Sigmoid colon (tissue), 7 donors: ENCODE results near the gene ADGRG6. TPM values are rescaled to one million over a fixed set of nuclear protein-coding genes. Genes with fewer than 3 reads are reported as not detected.

Source experiments
- DNase-seq: peaks from one replicate; pipeline ENCODE4 v3.0.0-alpha.2; 2019
- H3K27ac ChIP-seq, 4 donors: fragments of 200-600 bp; sonication (generic); one replicate each; pipeline ENCODE4 v1.5.1; 2016 to 2019; ENCODE audit warnings: mild to moderate bottlenecking in 1 of 4
- H3K27me3 ChIP-seq, 3 donors: fragments of 200-600 bp; sonication (generic); one replicate each; pipeline ENCODE4 v1.5.1; 2019; ENCODE audit warnings: mild to moderate bottlenecking in 1 of 3
- H3K36me3 ChIP-seq, 4 donors: fragments of 200-600 bp; sonication (generic); one replicate each; pipeline ENCODE4 v1.5.1; 2016 to 2019
- H3K4me1 ChIP-seq, 4 donors: fragments of 200-600 bp; sonication (generic); one replicate each; pipeline ENCODE4 v1.5.1; 2017 to 2019
- H3K4me3 ChIP-seq, 4 donors: fragments of 200-600 bp; sonication (generic); one replicate each; pipeline ENCODE4 v1.5.1; 2017 to 2019; ENCODE audit warnings: mild to moderate bottlenecking in 2 of 4, moderate library complexity in 1 of 4
- H3K9me3 ChIP-seq, 4 donors: fragments of 200-600 bp in 3 of 4; sonication (generic) in 3 of 4; one replicate each; pipeline versions ENCODE4 v1.5.1 to v1.6.1; 2013 to 2019
- CTCF ChIP-seq, 4 experiments: fragments of 450-650 bp in 3 of 4; fragments of 200-600 bp in 1 of 4; IDR thresholded peaks; one replicate each; pipeline ENCODE4 v1.5.1; 2016 to 2019; ENCODE audit warnings: antibody characterized with exemption in 4 of 4, mild to moderate bottlenecking in 3 of 4, moderate library complexity in 2 of 4
- EP300 ChIP-seq, 4 donors: sonication (generic); formaldehyde crosslinking; IDR thresholded peaks; one replicate each; pipeline ENCODE4 v1.6.1; 2017; ENCODE audit warnings: antibody characterized with exemption in 4 of 4
- POLR2A ChIP-seq, 2 donors: fragments of 450-650 bp; IDR thresholded peaks; one replicate each; pipeline ENCODE4 v1.6.1; 2016; ENCODE audit warnings: antibody characterized with exemption in 2 of 2, mild to moderate bottlenecking in 2 of 2, moderate library complexity in 2 of 2
- POLR2AphosphoS5 ChIP-seq, 4 donors: sonication (generic); formaldehyde crosslinking; IDR thresholded peaks; one replicate each; pipeline ENCODE4 v1.6.1; 2017; ENCODE audit warnings: antibody characterized with exemption in 4 of 4
- WGBS, 2 donors: extraction: QIAGEN DNeasy Blood & Tissue Kit; methylation state at CpG; one replicate each; pipeline ENCODE4 v1.1.7; 2013; 5-methylcytosine and 5-hydroxymethylcytosine counted together
- intact Hi-C: fragments of 100-400 bp; cut with DNase I; formaldehyde crosslinking; loops from one replicate; pipeline ENCODE4 v1.15.1; 2023
- polyA plus RNA-seq, 3 donors: library from polyadenylated mRNA; stranded (reverse); fragments of 200-250 nt; gene quantifications; one replicate each; pipeline ENCODE4 v1.2.3, GENCODE V29; 2013
- total RNA-seq, 4 donors: library from RNA; depleted of rRNA; stranded (reverse); fragments of >200 nt; gene quantifications; one replicate each; pipeline ENCODE4 v1.1.0, GENCODE V29; 2016
- donor health status: healthy with polysubstance abuse.
- donor health status: Bipolar disorder and iron deficiency.
- donor health status: healthy.

The ADGRG6 gene
- total and polyA plus RNA-seq, 7 donors, result 0.60 to 17.6 (median 12.6) TPM

GRCh38 chr6:142361779-142362750 is 60.3 kb downstream of the ADGRG6 start:
- H3K4me1 ChIP-seq, result no peaks in the 10 kb centered on the region
- no peak for TF ChIP-seq POLR2A (IDR thresholded peaks at IDR 0.05)
- no peak for TF ChIP-seq CTCF (IDR thresholded peaks at IDR 0.05)
- TF ChIP-seq POLR2AphosphoS5 (IDR thresholded peaks at IDR 0.05), result no peak
- no peak for TF ChIP-seq EP300 (IDR thresholded peaks at IDR 0.05)
- 69 to 74% methylated on average over 8 of the region's 8 CpGs for WGBS, 2 donors

GRCh38 chr6:142367061-142367460 is 65.3 kb downstream of the ADGRG6 start:
- Histone ChIP-seq H3K4me3 (no peak overlapping the region), H3K4me1 (peaks cover 0 to 4% (median 0%) of the 10 kb centered on the region in 4 donors), H3K27ac (no peak overlapping the region), H3K36me3 (no peaks in the 10 kb centered on the region), H3K27me3 (no peaks in the 10 kb centered on the region), H3K9me3 (no peaks in the 10 kb centered on the region)
- WGBS, 2 donors, result 86 to 87% methylated on average over 3 of the region's 3 CpGs
- no peak for TF ChIP-seq POLR2AphosphoS5 (IDR thresholded peaks at IDR 0.05)
- no peak for TF ChIP-seq CTCF (IDR thresholded peaks at IDR 0.05)
- TF ChIP-seq EP300 (IDR thresholded peaks at IDR 0.05), result no peak
- no peak for TF ChIP-seq POLR2A (IDR thresholded peaks at IDR 0.05)
- intact Hi-C loops, result no loop called here
- no peak for DNase-seq

More at GRCh38 chr6:142361779-142362750, 60.3 kb downstream of the ADGRG6 start:
- Histone ChIP-seq H3K4me3 (no peak overlapping the region), H3K27me3 (no peaks in the 10 kb centered on the region), H3K27ac (no peak overlapping the region), H3K9me3 (no peaks in the 10 kb centered on the region), H3K36me3 (no peaks in the 10 kb centered on the region)
- no peak for DNase-seq
- intact Hi-C loops, result no loop called here

GRCh38 chr6:142367501-142368018 is 65.8 kb downstream of the ADGRG6 start:
- H3K4me3 ChIP-seq, result no peak overlapping the region
- H3K9me3 ChIP-seq, result no peaks in the 10 kb centered on the region
- H3K4me1 ChIP-seq, result peaks cover 0 to 4% (median 0%) of the 10 kb centered on the region in 4 donors
- H3K27ac ChIP-seq, result no peak overlapping the region
- WGBS, 2 donors, result 66 to 78% methylated on average over 9 of the region's 9 CpGs
- no peak for TF ChIP-seq POLR2A (IDR thresholded peaks at IDR 0.05)
- no peak for TF ChIP-seq EP300 (IDR thresholded peaks at IDR 0.05)
- TF ChIP-seq POLR2AphosphoS5 (IDR thresholded peaks at IDR 0.05), result no peak
- no peak for TF ChIP-seq CTCF (IDR thresholded peaks at IDR 0.05)
- intact Hi-C loops, result no loop called here
- no peak for DNase-seq
- H3K36me3 ChIP-seq, result no peaks in the 10 kb centered on the region
- no peaks in the 10 kb centered on the region for H3K27me3 ChIP-seq

- Histone ChIP-seq H3K4me1 (peaks cover 0 to 4% (median 0%) of the 10 kb centered on the region in 4 donors), H3K4me3 (no peak overlapping the region), H3K9me3 (no peaks in the 10 kb centered on the region), H3K36me3 (no peaks in the 10 kb centered on the region), H3K27me3 (no peaks in the 10 kb centered on the region), H3K27ac (no peak overlapping the region)
- intact Hi-C loops, result no loop called here
- no peak for DNase-seq
- no peak for TF ChIP-seq POLR2A (IDR thresholded peaks at IDR 0.05)
- no peak for TF ChIP-seq CTCF (IDR thresholded peaks at IDR 0.05)
- 94% methylated on average over 1 of the region's 1 CpG for WGBS, 2 donors
These were observed 67.5 kb downstream of the ADGRG6 start for GRCh38 chr6:142369266-142369665.
